Brain microvascular endothelial cell (primary cell): Measurements from ENCODE around the gene SENP1.
A peak's percentile ranks its signal among the peaks of the same experiment; 100 is the strongest.

ENCODE experiments used
- DNase-seq: peaks from one replicate; pipeline ENCODE4 v3.0.0-alpha.2; 2020
- H3K27ac ChIP-seq: fragments of 250-450 bp; sonication (Bioruptor Pico); 2 replicates; pipeline ENCODE4 v1.5.1; 2020; ENCODE audit warnings: mild to moderate bottlenecking, moderate library complexity
- H3K27me3 ChIP-seq: fragments of 250-450 bp; sonication (Bioruptor Pico); replicated peaks from 2 replicates; pipeline ENCODE4 v1.5.1; 2020; ENCODE audit warnings: mild to moderate bottlenecking
- H3K36me3 ChIP-seq: fragments of 250-450 bp; sonication (Bioruptor Pico); replicated peaks from 2 replicates; pipeline ENCODE4 v1.5.1; 2020; ENCODE audit warnings: mild to moderate bottlenecking
- H3K4me3 ChIP-seq: 2 replicates; pipeline ENCODE4 v1.5.1; 2011; ENCODE audit warnings: low read depth, mild to moderate bottlenecking, control low read depth, low read length, moderate library complexity
- in situ Hi-C: cut with HindIII; loops from 2 replicates; pipeline ENCODE4 v1.10.0; 2017; ENCODE audit warnings: low sequenced_read_pairs, low pct_ligation_motif_present
- TF ChIP-seq, protein P1 (sequence below): IDR thresholded peaks from 2 replicates; pipeline ENCODE4 v1.5.1; 2011; ENCODE audit warnings: low read depth, mild to moderate bottlenecking, moderate library complexity, low read length, control low read depth, inconsistent platforms; ENCODE audit errors: missing control alignments

The SENP1 gene

DNA sequence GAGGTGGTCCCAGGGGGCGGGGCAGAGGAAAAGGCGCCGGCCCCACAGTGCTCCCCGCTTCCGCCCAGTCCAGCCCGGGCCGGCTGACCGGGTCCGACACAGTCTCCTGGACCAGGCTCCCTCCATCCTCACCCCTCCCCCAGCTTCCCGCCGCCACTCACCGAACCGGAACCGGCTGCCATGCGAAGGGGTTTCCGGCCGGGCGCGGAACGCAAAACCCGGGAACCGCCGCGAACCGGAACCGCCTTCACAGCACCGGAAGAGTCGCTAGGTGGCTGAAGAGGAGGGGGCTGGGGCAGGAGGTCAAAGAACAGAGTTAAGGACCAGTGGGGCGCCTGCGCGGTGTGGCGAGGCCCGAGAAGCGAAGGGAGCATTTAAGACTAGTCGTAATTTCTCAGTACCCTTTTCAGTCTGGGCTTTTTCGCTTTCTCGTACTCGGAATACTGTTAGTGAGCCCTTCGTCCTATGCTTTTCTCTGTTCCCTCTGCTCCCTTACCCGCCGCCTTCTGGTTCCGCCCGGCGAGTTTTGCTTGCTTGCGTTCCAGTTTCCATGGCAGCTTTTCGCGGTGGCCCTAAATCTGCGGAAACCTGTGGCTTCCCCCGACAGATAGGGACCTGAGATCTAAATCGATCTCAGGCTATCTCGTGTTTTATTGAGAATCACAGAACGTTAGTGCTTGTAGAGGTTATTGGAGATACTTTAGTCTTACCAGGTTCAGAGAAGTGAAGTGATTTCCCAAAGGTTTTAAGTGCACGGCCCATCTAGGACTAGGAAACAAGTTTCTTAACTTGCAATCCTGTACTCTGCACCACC lies at the start of gene SENP1:
Gene SENP1 (minus strand): TSS at position 213 of the 814 bp plus-strand sequence. CDS start 4,607 bp downstream, outside the sequence.
- peak; percentile 78 for DNase-seq
- Histone ChIP-seq H3K4me3 (peak within 1 kb of the TSS; percentile 89), H3K27me3 (no peaks in the 10 kb centered on the region), H3K27ac (peak within 1 kb of the TSS; percentile 96), H3K36me3 (no peaks in the 10 kb centered on the region)
- TF ChIP-seq, protein P1, sequence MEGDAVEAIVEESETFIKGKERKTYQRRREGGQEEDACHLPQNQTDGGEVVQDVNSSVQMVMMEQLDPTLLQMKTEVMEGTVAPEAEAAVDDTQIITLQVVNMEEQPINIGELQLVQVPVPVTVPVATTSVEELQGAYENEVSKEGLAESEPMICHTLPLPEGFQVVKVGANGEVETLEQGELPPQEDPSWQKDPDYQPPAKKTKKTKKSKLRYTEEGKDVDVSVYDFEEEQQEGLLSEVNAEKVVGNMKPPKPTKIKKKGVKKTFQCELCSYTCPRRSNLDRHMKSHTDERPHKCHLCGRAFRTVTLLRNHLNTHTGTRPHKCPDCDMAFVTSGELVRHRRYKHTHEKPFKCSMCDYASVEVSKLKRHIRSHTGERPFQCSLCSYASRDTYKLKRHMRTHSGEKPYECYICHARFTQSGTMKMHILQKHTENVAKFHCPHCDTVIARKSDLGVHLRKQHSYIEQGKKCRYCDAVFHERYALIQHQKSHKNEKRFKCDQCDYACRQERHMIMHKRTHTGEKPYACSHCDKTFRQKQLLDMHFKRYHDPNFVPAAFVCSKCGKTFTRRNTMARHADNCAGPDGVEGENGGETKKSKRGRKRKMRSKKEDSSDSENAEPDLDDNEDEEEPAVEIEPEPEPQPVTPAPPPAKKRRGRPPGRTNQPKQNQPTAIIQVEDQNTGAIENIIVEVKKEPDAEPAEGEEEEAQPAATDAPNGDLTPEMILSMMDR, result peak; percentile 26
- in situ Hi-C loops, result no loop called here

DNA sequence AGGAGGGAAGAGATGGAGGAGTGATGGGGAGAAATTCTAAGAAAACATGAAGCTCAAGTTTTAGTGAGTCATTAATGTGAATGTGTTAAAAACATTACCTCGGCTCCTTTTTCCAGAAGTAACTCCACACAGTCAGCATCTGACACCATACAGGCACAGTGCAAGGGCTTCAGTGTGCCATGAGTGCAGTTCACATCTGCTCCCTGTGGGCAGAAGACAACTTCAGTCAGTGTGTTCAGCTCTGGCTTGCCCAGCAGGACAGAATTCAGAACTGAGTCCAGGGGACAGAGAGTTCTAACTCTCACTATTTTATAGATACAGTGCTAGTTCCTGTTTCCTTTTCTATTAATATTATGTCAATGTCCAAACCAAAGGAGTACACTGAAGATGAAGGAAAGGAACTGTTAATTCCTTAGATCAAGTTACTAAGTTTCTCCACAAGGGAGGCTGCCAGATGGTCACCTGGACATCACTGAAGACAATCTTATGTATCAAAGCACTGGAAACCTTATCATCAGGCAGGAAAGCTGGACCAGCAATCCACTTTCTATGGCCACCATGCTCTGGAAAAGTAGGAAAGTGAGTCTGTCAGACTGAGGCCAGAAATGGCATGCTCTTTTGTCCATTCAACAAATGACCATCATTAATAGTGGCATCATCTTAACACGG lies 45.4 kb upstream of the SENP1 start:
- in situ Hi-C loops, result no loop called here
- no peak for DNase-seq
- Histone ChIP-seq H3K27ac (no peak overlapping the region), H3K36me3 (peaks cover 46% of the 10 kb centered on the region), H3K27me3 (no peaks in the 10 kb centered on the region), H3K4me3 (no peak overlapping the region)
- TF ChIP-seq, protein P1, result no peak

DNA sequence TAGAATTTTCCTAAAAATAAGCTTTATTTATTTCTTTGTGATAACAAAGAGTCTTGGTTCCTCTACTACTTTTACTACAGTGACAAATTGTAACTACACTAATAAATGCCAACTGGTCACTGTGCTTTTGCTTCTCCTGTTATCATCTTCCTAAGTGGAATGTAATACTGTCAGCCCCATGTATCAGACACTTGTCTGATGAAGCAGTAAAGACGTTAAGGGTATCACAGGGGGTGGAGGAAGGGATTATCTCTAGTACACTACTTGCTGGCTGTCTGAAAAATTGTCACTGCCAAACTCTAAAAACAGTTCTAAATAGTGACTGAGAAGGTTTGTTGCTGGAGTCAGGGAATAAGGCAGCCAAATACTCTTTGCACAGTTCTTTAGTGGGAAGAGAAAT lies 40.1 kb upstream of the SENP1 start:
- H3K4me3 ChIP-seq, result no peak overlapping the region
- peaks cover 78% of the 10 kb centered on the region for H3K36me3 ChIP-seq
- TF ChIP-seq, protein P1, result no peak
- in situ Hi-C loops, result no loop called here
- DNase-seq, result no peak
- H3K27ac ChIP-seq, result no peak overlapping the region
- no peaks in the 10 kb centered on the region for H3K27me3 ChIP-seq

GRCh38 chr12:48143898-48144297 lies 38.0 kb upstream of the SENP1 start:
- H3K27ac ChIP-seq, result no peak overlapping the region
- peaks cover 72% of the 10 kb centered on the region for H3K36me3 ChIP-seq
- in situ Hi-C loops, result no loop called here
- no peak for DNase-seq
- H3K4me3 ChIP-seq, result no peak overlapping the region
- TF ChIP-seq, protein P1, result no peak
- no peaks in the 10 kb centered on the region for H3K27me3 ChIP-seq

DNA sequence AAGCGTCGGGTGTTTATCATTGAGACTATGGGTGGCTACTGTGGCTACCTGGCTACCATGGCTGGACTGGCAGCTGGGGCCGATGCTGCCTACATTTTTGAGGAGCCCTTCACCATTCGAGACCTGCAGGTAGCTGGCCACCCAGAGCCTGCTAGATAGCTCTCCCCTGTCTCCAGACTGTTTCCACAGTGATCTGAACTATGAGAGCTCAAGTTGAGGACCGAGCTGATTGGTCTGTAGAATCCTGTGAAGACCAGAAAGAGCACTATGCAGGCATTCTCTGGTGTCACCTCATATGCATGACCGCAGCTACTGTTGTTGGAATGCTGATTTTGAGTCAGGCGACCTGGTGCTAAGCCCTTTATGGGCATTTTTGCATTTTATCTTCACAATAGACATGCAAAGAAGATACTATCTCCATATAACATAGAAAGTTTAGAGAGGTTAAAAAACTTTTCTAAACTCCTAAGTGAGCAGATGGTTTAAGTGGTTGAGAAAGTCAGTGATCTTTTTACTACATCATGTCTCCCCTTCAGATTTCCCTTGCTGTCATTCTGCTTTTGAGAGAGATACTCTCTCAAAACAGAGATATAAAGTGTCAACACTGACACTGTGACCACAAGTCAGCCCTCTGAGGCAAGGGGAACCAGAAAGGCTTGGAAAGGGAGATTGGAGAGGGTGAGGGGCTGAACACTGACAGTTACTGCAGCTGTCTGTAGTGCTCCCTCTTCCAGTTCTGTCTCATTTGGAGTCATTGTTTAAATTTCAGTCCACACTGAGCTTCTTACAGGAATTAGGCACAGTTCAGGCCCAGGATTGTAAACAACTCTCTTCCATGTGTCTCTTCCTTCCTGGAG lies 37.2 kb upstream of the SENP1 start:
- no peak overlapping the region for H3K27ac ChIP-seq
- TF ChIP-seq, protein P1, result no peak
- H3K36me3 ChIP-seq, result peaks cover 67% of the 10 kb centered on the region
- in situ Hi-C loops, result no loop called here
- no peak overlapping the region for H3K4me3 ChIP-seq
- no peak for DNase-seq
- H3K27me3 ChIP-seq, result no peaks in the 10 kb centered on the region
